Osteocyte (in vitro differentiated cells): ENCODE data around the gene COX10. TPM values are rescaled to one million over a fixed set of nuclear protein-coding genes. Genes with fewer than 3 reads are reported as not detected.
A peak's percentile ranks its signal among the peaks of the same experiment; 100 is the strongest.

Experiments
- DNase-seq: peaks from one replicate; pipeline ENCODE4 v3.0.0; 2021; ENCODE audit warnings: mixed read lengths; ENCODE audit not compliant: unreplicated experiment; ENCODE audit errors: extremely low spot score
- H3K27ac Mint-ChIP-seq: one replicate; pipeline ENCODE4 v1.8.0; 2021; ENCODE audit warnings: mild to moderate bottlenecking, mixed read lengths; ENCODE audit not compliant: unreplicated experiment
- H3K27me3 Mint-ChIP-seq: one replicate; pipeline ENCODE4 v1.8.0; 2021; ENCODE audit warnings: mixed read lengths; ENCODE audit not compliant: unreplicated experiment
- H3K36me3 Mint-ChIP-seq: one replicate; pipeline ENCODE4 v1.8.0; 2021; ENCODE audit warnings: mixed read lengths; ENCODE audit not compliant: unreplicated experiment
- H3K4me1 Mint-ChIP-seq: one replicate; pipeline ENCODE4 v1.8.0; 2021; ENCODE audit warnings: mixed read lengths; ENCODE audit not compliant: unreplicated experiment
- H3K4me3 Mint-ChIP-seq: one replicate; pipeline ENCODE4 v1.8.0; 2021; ENCODE audit warnings: mild to moderate bottlenecking, moderate library complexity, mixed read lengths; ENCODE audit not compliant: unreplicated experiment
- H3K9me3 Mint-ChIP-seq: one replicate; pipeline ENCODE4 v1.8.0; 2021; ENCODE audit warnings: mixed read lengths; ENCODE audit not compliant: unreplicated experiment
- total RNA-seq: library from RNA; stranded (reverse); gene quantifications from 2 replicates; pipeline ENCODE4 v1.2.1, GENCODE V29; 2021
- TF ChIP-seq, protein P1 (sequence below): fragments of 200-600 bp; sonication (generic); IDR thresholded peaks from 2 replicates; pipeline ENCODE4 v1.5.0; 2021; ENCODE audit warnings: antibody characterized with exemption, mild to moderate bottlenecking, moderate library complexity

Gene COX10
- total RNA-seq, 1 donor from 2014 or later, result 15.6 TPM

DNA sequence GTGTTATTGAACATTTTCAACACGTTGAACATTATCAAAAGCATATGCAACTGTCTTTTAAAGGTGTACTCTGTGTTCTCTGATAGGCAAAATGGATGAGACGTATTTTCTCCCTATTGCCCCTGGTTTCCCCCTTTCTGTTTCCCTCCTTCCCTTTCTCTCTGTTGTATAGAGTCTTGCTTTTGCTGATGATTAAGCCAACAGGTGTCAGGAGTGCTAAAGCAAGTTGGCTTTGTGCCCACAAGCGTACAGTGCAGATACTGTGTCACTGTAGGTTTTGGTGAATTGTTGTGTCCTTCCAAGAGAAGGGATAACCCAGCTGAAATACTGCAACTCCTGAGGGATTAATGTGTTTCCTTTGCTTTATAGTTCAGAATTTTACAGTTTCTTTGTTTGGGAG is 74.4 kb downstream of the COX10 start:
- DNase-seq, result no peak
- peak overlapping the region; percentile 84 for H3K27ac Mint-ChIP-seq
- peaks cover 12% of the 10 kb centered on the region for H3K9me3 Mint-ChIP-seq
- H3K4me3 Mint-ChIP-seq, result no peak overlapping the region
- peaks cover 2% of the 10 kb centered on the region for H3K36me3 Mint-ChIP-seq
- no peaks in the 10 kb centered on the region for H3K27me3 Mint-ChIP-seq
- TF ChIP-seq, protein P1, sequence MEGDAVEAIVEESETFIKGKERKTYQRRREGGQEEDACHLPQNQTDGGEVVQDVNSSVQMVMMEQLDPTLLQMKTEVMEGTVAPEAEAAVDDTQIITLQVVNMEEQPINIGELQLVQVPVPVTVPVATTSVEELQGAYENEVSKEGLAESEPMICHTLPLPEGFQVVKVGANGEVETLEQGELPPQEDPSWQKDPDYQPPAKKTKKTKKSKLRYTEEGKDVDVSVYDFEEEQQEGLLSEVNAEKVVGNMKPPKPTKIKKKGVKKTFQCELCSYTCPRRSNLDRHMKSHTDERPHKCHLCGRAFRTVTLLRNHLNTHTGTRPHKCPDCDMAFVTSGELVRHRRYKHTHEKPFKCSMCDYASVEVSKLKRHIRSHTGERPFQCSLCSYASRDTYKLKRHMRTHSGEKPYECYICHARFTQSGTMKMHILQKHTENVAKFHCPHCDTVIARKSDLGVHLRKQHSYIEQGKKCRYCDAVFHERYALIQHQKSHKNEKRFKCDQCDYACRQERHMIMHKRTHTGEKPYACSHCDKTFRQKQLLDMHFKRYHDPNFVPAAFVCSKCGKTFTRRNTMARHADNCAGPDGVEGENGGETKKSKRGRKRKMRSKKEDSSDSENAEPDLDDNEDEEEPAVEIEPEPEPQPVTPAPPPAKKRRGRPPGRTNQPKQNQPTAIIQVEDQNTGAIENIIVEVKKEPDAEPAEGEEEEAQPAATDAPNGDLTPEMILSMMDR, result no peak
- H3K4me1 Mint-ChIP-seq, result peaks cover 21% of the 10 kb centered on the region

DNA sequence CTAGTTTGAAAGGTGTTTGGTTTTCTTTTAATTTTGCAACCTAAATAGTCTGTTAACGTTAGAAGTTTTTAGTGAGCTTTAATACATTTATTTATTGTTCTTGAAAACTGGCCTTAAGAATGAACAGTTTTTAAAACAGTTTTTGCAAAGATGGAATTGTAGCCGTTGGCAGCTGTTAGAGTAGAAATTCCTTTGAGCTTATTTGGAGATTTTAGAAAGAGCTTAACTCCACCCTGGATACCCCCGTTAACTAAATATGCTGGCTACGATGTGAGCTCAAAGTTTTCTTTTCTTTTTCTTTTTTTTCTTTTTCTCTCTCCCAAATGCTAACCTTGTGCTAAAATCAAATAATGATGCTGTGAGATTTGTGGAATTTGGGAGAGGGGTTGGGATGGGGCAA is 75.2 kb downstream of the COX10 start:
- peaks cover 21% of the 10 kb centered on the region for H3K4me1 Mint-ChIP-seq
- H3K9me3 Mint-ChIP-seq, result peaks cover 12% of the 10 kb centered on the region
- H3K4me3 Mint-ChIP-seq, result peak overlapping the region; percentile 67
- no peak for DNase-seq
- H3K27ac Mint-ChIP-seq, result peak overlapping the region; percentile 84
- H3K36me3 Mint-ChIP-seq, result peaks cover 2% of the 10 kb centered on the region
- no peaks in the 10 kb centered on the region for H3K27me3 Mint-ChIP-seq
- TF ChIP-seq, protein P1, result no peak

GRCh38 chr17:14149751-14150150 is 80.4 kb downstream of the COX10 start:
- Mint-ChIP-seq H3K27me3 (no peaks in the 10 kb centered on the region), H3K36me3 (peaks cover 2% of the 10 kb centered on the region), H3K4me1 (peaks cover 7% of the 10 kb centered on the region), H3K27ac (no peak overlapping the region), H3K9me3 (peaks cover 12% of the 10 kb centered on the region), H3K4me3 (no peak overlapping the region)
- TF ChIP-seq, protein P1, result no peak
- no peak for DNase-seq

DNA sequence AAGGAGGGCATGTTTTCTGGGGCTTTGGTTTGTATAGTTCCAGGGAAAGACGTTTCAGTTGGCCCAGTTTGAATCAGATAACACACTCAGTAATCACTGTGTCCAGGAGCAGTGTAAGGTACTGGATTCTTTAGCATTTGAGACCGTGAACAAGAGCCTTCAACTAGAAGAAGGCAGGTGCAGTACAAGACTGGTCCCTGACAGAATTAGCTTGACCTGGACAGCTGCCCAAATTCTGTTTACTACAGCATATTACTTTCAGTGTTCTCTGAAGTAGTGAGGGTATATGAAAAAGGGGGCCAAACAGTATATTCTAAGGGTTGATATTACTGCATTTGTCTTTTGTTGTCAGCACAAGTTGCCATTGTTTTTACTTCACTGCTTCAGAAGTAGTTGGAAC is 81.3 kb downstream of the COX10 start:
- Mint-ChIP-seq H3K4me1 (peaks cover 2% of the 10 kb centered on the region), H3K4me3 (no peak overlapping the region), H3K9me3 (peaks cover 7% of the 10 kb centered on the region), H3K36me3 (peaks cover 2% of the 10 kb centered on the region), H3K27ac (no peak overlapping the region), H3K27me3 (no peaks in the 10 kb centered on the region)
- no peak for DNase-seq
- TF ChIP-seq, protein P1, result no peak

DNA sequence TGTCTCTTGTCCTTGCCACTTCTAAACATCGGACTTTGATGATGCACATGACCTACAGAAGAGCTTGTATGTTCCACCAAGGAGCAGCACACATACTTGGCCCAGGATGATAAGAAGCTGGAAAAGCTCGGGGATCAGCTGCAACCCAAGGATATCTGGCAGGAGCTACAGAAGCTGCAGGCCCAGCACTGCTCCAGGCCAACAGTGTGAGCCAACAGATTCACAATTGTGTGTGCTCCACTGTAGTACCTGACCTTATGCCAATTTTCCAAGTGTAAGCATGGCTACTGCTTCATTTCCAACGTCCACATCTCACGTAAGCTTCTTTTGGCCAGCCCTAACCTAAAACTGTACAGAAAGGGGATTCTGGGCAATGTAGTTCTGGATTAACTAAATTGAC is 83.4 kb downstream of the COX10 start:
- Mint-ChIP-seq H3K4me3 (no peak overlapping the region), H3K27ac (no peak overlapping the region), H3K9me3 (no peaks in the 10 kb centered on the region), H3K27me3 (no peaks in the 10 kb centered on the region), H3K36me3 (no peaks in the 10 kb centered on the region), H3K4me1 (peaks cover 3% of the 10 kb centered on the region)
- TF ChIP-seq, protein P1, result no peak
- no peak for DNase-seq
